HEK293 (cell line): Measurements from ENCODE around the gene TMPRSS11A.

ENCODE experiments used
- CTCF ChIA-PET: fragments of 350-600 bp; formaldehyde crosslinking; extraction: SDS; loops from one replicate; lab custom pipeline; 2021; ENCODE audit warnings: antibody characterized with exemption; lab: Yijun Ruan, JAX
- POLR2A ChIA-PET: fragments of 300-600 bp; formaldehyde crosslinking; extraction: SDS; loops from one replicate; lab custom pipeline; 2020; ENCODE audit warnings: antibody characterized with exemption, inconsistent platforms; lab: Yijun Ruan, JAX
- H3K27ac ChIP-seq: fragments of 200-500 bp; sonication (Bioruptor generic); 2 replicates; pipeline ENCODE4 v1.5.1; 2014; ENCODE audit warnings: low read depth, low read length, control low read depth, inconsistent platforms; ENCODE audit errors: extremely low read depth
- H3K36me3 ChIP-seq, 2 experiments: fragments of 200-500 bp in 1 of 2; sonication (Bioruptor generic) in 1 of 2; 1 replicate in 1 of 2; 2 replicates in 1 of 2; pipeline ENCODE4 v1.5.1; 2014 to 2017; ENCODE audit warnings: inconsistent platforms in 2 of 2, low read length in 2 of 2; ENCODE audit not compliant: control insufficient read depth in 2 of 2, insufficient read depth in 1 of 2
- H3K4me1 ChIP-seq: fragments of 200-500 bp; sonication (Bioruptor generic); 2 replicates; pipeline ENCODE4 v1.5.1; 2014; ENCODE audit warnings: mild to moderate bottlenecking, low read length, inconsistent platforms; ENCODE audit not compliant: control insufficient read depth, insufficient read depth
- H3K4me3 ChIP-seq: 2 replicates; pipeline ENCODE4 v1.5.1; 2011; ENCODE audit warnings: low read depth, mild to moderate bottlenecking, control low read depth, low read length, moderate library complexity
- H3K9me3 ChIP-seq: fragments of 200-500 bp; sonication (Bioruptor generic); 2 replicates; pipeline ENCODE4 v1.5.1; 2014; ENCODE audit warnings: low read depth, low read length, inconsistent platforms; ENCODE audit not compliant: control insufficient read depth, insufficient read depth
- IKZF3 ChIP-seq: fragments of 450-650 bp; IDR thresholded peaks from 2 replicates; pipeline ENCODE4 v1.5.0; 2018; ENCODE audit warnings: missing biosample characterization, mild to moderate bottlenecking, missing genetic modification characterization, moderate library complexity
- KLF16 ChIP-seq: fragments of 450-650 bp; formaldehyde crosslinking; IDR thresholded peaks from 2 replicates; pipeline ENCODE4 v1.5.1; 2017; ENCODE audit warnings: missing biosample characterization, missing genetic modification characterization
- KLF9 ChIP-seq: fragments of 450-650 bp; formaldehyde crosslinking; IDR thresholded peaks from 2 replicates; pipeline ENCODE4 v1.5.1; 2016; ENCODE audit warnings: missing biosample characterization, missing genetic modification characterization, low read depth
- ZBTB1 ChIP-seq: fragments of 450-650 bp; formaldehyde crosslinking; IDR thresholded peaks from 2 replicates; pipeline ENCODE4 v1.5.1; 2016; ENCODE audit warnings: missing biosample characterization, missing genetic modification characterization
- ZNF132 ChIP-seq: fragments of 450-650 bp; formaldehyde crosslinking; IDR thresholded peaks from 2 replicates; pipeline ENCODE4 v1.5.1; 2017; ENCODE audit warnings: missing biosample characterization, missing genetic modification characterization, borderline replicate concordance
- ZNF138 ChIP-seq: fragments of 450-650 bp; formaldehyde crosslinking; IDR thresholded peaks from 2 replicates; pipeline ENCODE4 v1.5.1; 2016; ENCODE audit warnings: missing biosample characterization, missing genetic modification characterization, borderline replicate concordance
- ZNF146 ChIP-seq: fragments of 450-650 bp; formaldehyde crosslinking; IDR thresholded peaks from 2 replicates; pipeline ENCODE4 v1.5.1; 2016; ENCODE audit warnings: missing biosample characterization, missing genetic modification characterization
- ZNF221 ChIP-seq: fragments of 450-650 bp; formaldehyde crosslinking; IDR thresholded peaks from 2 replicates; pipeline ENCODE4 v1.5.1; 2017; ENCODE audit warnings: missing biosample characterization, missing genetic modification characterization, borderline replicate concordance
- ZNF324 ChIP-seq: fragments of 450-650 bp; formaldehyde crosslinking; IDR thresholded peaks from 2 replicates; pipeline ENCODE4 v1.5.1; 2016; ENCODE audit warnings: missing biosample characterization, missing genetic modification characterization
- ZNF37A ChIP-seq: fragments of 450-650 bp; IDR thresholded peaks from 2 replicates; pipeline ENCODE4 v1.5.1; 2018; ENCODE audit warnings: missing biosample characterization, missing genetic modification characterization
- ZNF600 ChIP-seq: fragments of 450-650 bp; formaldehyde crosslinking; IDR thresholded peaks from 2 replicates; pipeline ENCODE4 v1.5.1; 2016; ENCODE audit warnings: missing biosample characterization, missing genetic modification characterization
- ZNF624 ChIP-seq: fragments of 450-650 bp; formaldehyde crosslinking; IDR thresholded peaks from 2 replicates; pipeline ENCODE4 v1.5.1; 2017; ENCODE audit warnings: missing biosample characterization, missing genetic modification characterization
- ZNF843 ChIP-seq: fragments of 450-650 bp; formaldehyde crosslinking; IDR thresholded peaks from 2 replicates; pipeline ENCODE4 v1.5.1; 2016; ENCODE audit warnings: missing biosample characterization, missing genetic modification characterization
- TF ChIP-seq, protein P1 (sequence below): fragments of 450-650 bp; formaldehyde crosslinking; IDR thresholded peaks from 2 replicates; pipeline ENCODE4 v1.5.1; 2016; ENCODE audit warnings: missing biosample characterization, missing genetic modification characterization
- TF ChIP-seq, protein P2 (sequence below): fragments of 450-650 bp; IDR thresholded peaks from 2 replicates; pipeline ENCODE4 v1.5.1; 2018; ENCODE audit warnings: missing biosample characterization, missing genetic modification characterization
- TF ChIP-seq, protein P3 (sequence below): fragments of 450-650 bp; formaldehyde crosslinking; IDR thresholded peaks from 2 replicates; pipeline ENCODE4 v1.5.1; 2016; ENCODE audit warnings: missing biosample characterization, missing genetic modification characterization
- TF ChIP-seq, protein P4 (sequence below): fragments of 450-650 bp; formaldehyde crosslinking; IDR thresholded peaks from 2 replicates; pipeline ENCODE4 v1.5.1; 2016; ENCODE audit warnings: missing biosample characterization, missing genetic modification characterization
- TF ChIP-seq, protein P5 (sequence below): sonication (generic); formaldehyde crosslinking; IDR thresholded peaks from 2 replicates; pipeline ENCODE4 v1.8.1; 2022; ENCODE audit warnings: mild to moderate bottlenecking, moderate library complexity, missing genetic modification reagents
- TF ChIP-seq, protein P6 (sequence below): fragments of 450-650 bp; formaldehyde crosslinking; conservative IDR thresholded peaks from 2 replicates; pipeline ENCODE4 v1.5.1; 2016; ENCODE audit warnings: low read depth, missing biosample characterization, missing genetic modification characterization

TMPRSS11A gene

DNA sequence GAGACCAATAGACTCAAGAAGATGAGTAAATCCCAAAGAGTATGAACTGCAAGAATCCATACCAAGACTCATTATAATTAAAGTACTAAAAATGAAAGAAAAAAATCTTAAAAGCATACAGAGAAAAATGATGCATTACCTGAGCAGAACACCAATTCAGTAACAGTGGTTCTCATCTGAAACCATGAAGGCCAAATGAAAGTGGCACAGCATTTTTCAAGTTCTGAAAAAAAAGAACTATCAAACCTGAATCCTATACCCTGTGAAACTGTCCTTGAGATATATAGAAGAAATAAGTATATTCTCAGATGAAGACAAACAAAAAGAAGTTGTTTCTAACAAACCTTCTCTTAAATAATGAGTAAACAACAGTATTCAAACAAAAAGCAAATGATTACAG lies 39.6 kb upstream of the TMPRSS11A start (continued):
- TF ChIP-seq, protein P1, sequence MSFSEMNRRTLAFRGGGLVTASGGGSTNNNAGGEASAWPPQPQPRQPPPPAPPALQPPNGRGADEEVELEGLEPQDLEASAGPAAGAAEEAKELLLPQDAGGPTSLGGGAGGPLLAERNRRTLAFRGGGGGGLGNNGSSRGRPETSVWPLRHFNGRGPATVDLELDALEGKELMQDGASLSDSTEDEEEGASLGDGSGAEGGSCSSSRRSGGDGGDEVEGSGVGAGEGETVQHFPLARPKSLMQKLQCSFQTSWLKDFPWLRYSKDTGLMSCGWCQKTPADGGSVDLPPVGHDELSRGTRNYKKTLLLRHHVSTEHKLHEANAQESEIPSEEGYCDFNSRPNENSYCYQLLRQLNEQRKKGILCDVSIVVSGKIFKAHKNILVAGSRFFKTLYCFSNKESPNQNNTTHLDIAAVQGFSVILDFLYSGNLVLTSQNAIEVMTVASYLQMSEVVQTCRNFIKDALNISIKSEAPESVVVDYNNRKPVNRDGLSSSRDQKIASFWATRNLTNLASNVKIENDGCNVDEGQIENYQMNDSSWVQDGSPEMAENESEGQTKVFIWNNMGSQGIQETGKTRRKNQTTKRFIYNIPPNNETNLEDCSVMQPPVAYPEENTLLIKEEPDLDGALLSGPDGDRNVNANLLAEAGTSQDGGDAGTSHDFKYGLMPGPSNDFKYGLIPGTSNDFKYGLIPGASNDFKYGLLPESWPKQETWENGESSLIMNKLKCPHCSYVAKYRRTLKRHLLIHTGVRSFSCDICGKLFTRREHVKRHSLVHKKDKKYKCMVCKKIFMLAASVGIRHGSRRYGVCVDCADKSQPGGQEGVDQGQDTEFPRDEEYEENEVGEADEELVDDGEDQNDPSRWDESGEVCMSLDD (tag by site-specific recombination), result no peak
- no peak for TF ChIP-seq IKZF3
- no peak for TF ChIP-seq ZNF132 (tag by site-specific recombination)

DNA sequence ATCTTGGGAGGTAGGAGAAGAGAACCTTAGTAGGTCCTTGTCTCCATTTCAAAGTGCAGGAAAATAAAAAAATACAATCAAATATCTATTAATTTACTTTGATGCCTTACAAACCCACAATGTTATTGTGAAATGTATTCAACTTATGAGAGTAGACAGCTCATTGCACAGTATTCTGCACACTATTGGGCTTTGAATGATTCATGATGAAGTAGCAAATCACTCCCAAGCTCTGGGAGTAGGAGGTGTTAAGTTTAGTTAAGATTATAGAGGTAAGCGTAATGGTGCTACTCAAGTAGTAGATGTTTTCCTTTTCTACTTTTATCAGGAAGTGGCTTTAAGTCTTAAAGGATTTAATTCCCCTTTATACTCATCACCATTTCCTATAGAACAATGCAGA lies 32.8 kb upstream of the TMPRSS11A start:
- no peak overlapping the region for H3K27ac ChIP-seq
- ChIA-PET POLR2A (no interaction called here), CTCF (no interaction called here)
- H3K4me3 ChIP-seq, result no peak overlapping the region
- H3K9me3 ChIP-seq, result no peaks in the 10 kb centered on the region
- TF ChIP-seq ZNF221 (tag by site-specific recombination) (no peak), ZBTB1 (tag by site-specific recombination) (no peak), ZNF324 (no peak), ZNF37A (no peak), ZNF600 (tag by site-specific recombination) (no peak), ZNF624 (tag by site-specific recombination) (no peak), ZNF843 (no peak), KLF9 (no peak), ZNF146 (tag by site-specific recombination) (no peak), KLF16 (tag by site-specific recombination) (no peak), ZNF138 (tag by site-specific recombination) (no peak)
- TF ChIP-seq, protein P2, sequence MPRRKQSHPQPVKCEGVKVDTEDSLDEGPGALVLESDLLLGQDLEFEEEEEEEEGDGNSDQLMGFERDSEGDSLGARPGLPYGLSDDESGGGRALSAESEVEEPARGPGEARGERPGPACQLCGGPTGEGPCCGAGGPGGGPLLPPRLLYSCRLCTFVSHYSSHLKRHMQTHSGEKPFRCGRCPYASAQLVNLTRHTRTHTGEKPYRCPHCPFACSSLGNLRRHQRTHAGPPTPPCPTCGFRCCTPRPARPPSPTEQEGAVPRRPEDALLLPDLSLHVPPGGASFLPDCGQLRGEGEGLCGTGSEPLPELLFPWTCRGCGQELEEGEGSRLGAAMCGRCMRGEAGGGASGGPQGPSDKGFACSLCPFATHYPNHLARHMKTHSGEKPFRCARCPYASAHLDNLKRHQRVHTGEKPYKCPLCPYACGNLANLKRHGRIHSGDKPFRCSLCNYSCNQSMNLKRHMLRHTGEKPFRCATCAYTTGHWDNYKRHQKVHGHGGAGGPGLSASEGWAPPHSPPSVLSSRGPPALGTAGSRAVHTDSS, result no peak
- TF ChIP-seq, protein P3, sequence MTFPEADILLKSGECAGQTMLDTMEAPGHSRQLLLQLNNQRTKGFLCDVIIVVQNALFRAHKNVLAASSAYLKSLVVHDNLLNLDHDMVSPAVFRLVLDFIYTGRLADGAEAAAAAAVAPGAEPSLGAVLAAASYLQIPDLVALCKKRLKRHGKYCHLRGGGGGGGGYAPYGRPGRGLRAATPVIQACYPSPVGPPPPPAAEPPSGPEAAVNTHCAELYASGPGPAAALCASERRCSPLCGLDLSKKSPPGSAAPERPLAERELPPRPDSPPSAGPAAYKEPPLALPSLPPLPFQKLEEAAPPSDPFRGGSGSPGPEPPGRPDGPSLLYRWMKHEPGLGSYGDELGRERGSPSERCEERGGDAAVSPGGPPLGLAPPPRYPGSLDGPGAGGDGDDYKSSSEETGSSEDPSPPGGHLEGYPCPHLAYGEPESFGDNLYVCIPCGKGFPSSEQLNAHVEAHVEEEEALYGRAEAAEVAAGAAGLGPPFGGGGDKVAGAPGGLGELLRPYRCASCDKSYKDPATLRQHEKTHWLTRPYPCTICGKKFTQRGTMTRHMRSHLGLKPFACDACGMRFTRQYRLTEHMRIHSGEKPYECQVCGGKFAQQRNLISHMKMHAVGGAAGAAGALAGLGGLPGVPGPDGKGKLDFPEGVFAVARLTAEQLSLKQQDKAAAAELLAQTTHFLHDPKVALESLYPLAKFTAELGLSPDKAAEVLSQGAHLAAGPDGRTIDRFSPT, result no peak
- TF ChIP-seq, protein P4, sequence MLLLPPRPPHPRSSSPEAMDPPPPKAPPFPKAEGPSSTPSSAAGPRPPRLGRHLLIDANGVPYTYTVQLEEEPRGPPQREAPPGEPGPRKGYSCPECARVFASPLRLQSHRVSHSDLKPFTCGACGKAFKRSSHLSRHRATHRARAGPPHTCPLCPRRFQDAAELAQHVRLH (tag by site-specific recombination), result no peak
- TF ChIP-seq, protein P5, sequence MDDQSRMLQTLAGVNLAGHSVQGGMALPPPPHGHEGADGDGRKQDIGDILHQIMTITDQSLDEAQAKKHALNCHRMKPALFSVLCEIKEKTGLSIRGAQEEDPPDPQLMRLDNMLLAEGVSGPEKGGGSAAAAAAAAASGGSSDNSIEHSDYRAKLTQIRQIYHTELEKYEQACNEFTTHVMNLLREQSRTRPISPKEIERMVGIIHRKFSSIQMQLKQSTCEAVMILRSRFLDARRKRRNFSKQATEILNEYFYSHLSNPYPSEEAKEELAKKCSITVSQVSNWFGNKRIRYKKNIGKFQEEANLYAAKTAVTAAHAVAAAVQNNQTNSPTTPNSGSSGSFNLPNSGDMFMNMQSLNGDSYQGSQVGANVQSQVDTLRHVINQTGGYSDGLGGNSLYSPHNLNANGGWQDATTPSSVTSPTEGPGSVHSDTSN (CRISPR knock-in tag), result no peak
- TF ChIP-seq, protein P6, sequence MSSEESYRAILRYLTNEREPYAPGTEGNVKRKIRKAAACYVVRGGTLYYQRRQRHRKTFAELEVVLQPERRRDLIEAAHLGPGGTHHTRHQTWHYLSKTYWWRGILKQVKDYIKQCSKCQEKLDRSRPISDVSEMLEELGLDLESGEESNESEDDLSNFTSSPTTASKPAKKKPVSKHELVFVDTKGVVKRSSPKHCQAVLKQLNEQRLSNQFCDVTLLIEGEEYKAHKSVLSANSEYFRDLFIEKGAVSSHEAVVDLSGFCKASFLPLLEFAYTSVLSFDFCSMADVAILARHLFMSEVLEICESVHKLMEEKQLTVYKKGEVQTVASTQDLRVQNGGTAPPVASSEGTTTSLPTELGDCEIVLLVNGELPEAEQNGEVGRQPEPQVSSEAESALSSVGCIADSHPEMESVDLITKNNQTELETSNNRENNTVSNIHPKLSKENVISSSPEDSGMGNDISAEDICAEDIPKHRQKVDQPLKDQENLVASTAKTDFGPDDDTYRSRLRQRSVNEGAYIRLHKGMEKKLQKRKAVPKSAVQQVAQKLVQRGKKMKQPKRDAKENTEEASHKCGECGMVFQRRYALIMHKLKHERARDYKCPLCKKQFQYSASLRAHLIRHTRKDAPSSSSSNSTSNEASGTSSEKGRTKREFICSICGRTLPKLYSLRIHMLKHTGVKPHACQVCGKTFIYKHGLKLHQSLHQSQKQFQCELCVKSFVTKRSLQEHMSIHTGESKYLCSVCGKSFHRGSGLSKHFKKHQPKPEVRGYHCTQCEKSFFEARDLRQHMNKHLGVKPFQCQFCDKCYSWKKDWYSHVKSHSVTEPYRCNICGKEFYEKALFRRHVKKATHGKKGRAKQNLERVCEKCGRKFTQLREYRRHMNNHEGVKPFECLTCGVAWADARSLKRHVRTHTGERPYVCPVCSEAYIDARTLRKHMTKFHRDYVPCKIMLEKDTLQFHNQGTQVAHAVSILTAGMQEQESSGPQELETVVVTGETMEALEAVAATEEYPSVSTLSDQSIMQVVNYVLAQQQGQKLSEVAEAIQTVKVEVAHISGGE (tag by site-specific recombination), result no peak
- H3K4me1 ChIP-seq, result no peaks in the 10 kb centered on the region
- no peaks in the 10 kb centered on the region for H3K36me3 ChIP-seq
